ENCODE measurements around the gene TNP1. TPM values are rescaled to one million over a fixed set of nuclear protein-coding genes. Genes with fewer than 3 reads are reported as not detected.

Gene TNP1
- total and polyA plus RNA-seq, 2 experiments from 2014 or later, result not detected

GRCh38 chr2:216856406-216857065, 3.3 kb downstream of the TNP1 start:
- ATAC-seq (no peak), DNase-seq (ENCODE audit: low spot score) (no peak)
- no peak overlapping the region for H3K4me2 ChIP-seq
- no peaks in the 10 kb centered on the region for H3K4me1 ChIP-seq (ENCODE audit: insufficient read depth)
- Mint-ChIP-seq H3K36me3 (ENCODE audit: low read depth) (no peaks in the 10 kb centered on the region), H3K27ac (no peak overlapping the region), H3K4me1 (peaks cover 4% of the 10 kb centered on the region; the same call in 1 of the 3 replicates), H3K27me3 (ENCODE audit: insufficient read depth, low read depth, poor library complexity) (peaks cover 2% of the 10 kb centered on the region), H3K4me3 (no peak overlapping the region), H3K9me3 (no peaks in the 10 kb centered on the region)
- H2AFZ ChIP-seq, result no peak overlapping the region
- no peaks in the 10 kb centered on the region for H3F3A ChIP-seq (replicated peaks; ENCODE audit: low read depth)
- no peak overlapping the region for H3K27ac ChIP-seq (ENCODE audit: low read depth)
- TF ChIP-seq NANOG (IDR thresholded peaks at IDR 0.05; ENCODE audit: borderline replicate concordance), result no peak
- no peak for TF ChIP-seq ZNF462 (CRISPR knock-in tag; IDR thresholded peaks at IDR 0.05)
- no peak for TF ChIP-seq JUNB (IDR thresholded peaks at IDR 0.05; ENCODE audit: unreplicated experiment)
- TF ChIP-seq POLR2AphosphoS5 (IDR thresholded peaks at IDR 0.05; ENCODE audit: low read depth), result no peak
- no peak for TF ChIP-seq ETS1 (IDR thresholded peaks at IDR 0.05)
- no peak for TF ChIP-seq STAT1 (IDR thresholded peaks at IDR 0.05; ENCODE audit: unreplicated experiment)
- TF ChIP-seq ZNF331 (CRISPR knock-in tag; IDR thresholded peaks at IDR 0.05; ENCODE audit: low read depth), result no peak
- no peak for TF ChIP-seq EZH2phosphoT487 (IDR thresholded peaks at IDR 0.05; ENCODE audit: unreplicated experiment)
- TF ChIP-seq CREB1 (CRISPR knock-in tag; IDR thresholded peaks at IDR 0.05; ENCODE audit: low read depth), result no peak
- no peak for TF ChIP-seq ZNF114 (CRISPR knock-in tag; IDR thresholded peaks at IDR 0.05)
- no peaks in the 10 kb centered on the region for H3K27me3 ChIP-seq (ENCODE audit: insufficient read depth)
- no peaks in the 10 kb centered on the region for H3K79me2 ChIP-seq (replicated peaks; ENCODE audit: insufficient read depth)
- H3K36me3 ChIP-seq (ENCODE audit: insufficient read depth), result no peaks in the 10 kb centered on the region
- H3K4me3 ChIP-seq, result no peak overlapping the region
- H4K20me1 ChIP-seq (replicated peaks; ENCODE audit: insufficient read depth), result no peaks in the 10 kb centered on the region
- peaks cover 4% of the 10 kb centered on the region; the same call in 1 of the 2 replicates for H3K9me2 ChIP-seq (ENCODE audit: insufficient read depth)
